OCI-LY1 (cell line): ENCODE data around the gene AASDH.

Experiments
- H2AFZ ChIP-seq: fragments of 200-600 bp; sonication (generic), shearing (Covaris generic); 2 replicates; pipeline ENCODE4 v1.6.0; 2014; ENCODE audit warnings: antibody characterized with exemption, mild to moderate bottlenecking, low read length
- H3F3A ChIP-seq: fragments of 200-600 bp; sonication (generic), shearing (Covaris generic); 2 replicates; pipeline ENCODE4 v1.6.0; 2014; ENCODE audit warnings: mild to moderate bottlenecking, antibody characterized with exemption, low read length, moderate library complexity; ENCODE audit not compliant: insufficient read depth
- H3K27ac ChIP-seq: fragments of 200-600 bp; sonication (generic); 2 replicates; pipeline ENCODE4 v1.5.1; 2014; ENCODE audit warnings: low read length, mixed run types, mild to moderate bottlenecking, low read depth; ENCODE audit not compliant: poor library complexity, severe bottlenecking
- H3K27me3 ChIP-seq: fragments of 200-600 bp; sonication (generic); 2 replicates; pipeline ENCODE4 v1.6.0; 2014; ENCODE audit warnings: antibody characterized with exemption, mild to moderate bottlenecking, low read length, moderate library complexity; ENCODE audit not compliant: insufficient read depth
- H3K36me3 ChIP-seq: fragments of 200-600 bp; sonication (generic); 2 replicates; pipeline ENCODE4 v1.6.1; 2014; ENCODE audit warnings: mild to moderate bottlenecking, antibody characterized with exemption, low read length, moderate library complexity, mixed read lengths; ENCODE audit not compliant: insufficient read depth
- H3K4me1 ChIP-seq: fragments of 200-600 bp; sonication (generic); 2 replicates; pipeline ENCODE4 v1.5.1; 2014; ENCODE audit warnings: mild to moderate bottlenecking, low read length, moderate library complexity; ENCODE audit not compliant: insufficient read depth, severe bottlenecking
- H3K4me2 ChIP-seq: fragments of 200-600 bp; sonication (generic), shearing (Covaris generic); 2 replicates; pipeline ENCODE4 v1.6.1; 2014; ENCODE audit warnings: low read length
- H3K4me3 ChIP-seq: fragments of 200-600 bp; sonication (generic); 2 replicates; pipeline ENCODE4 v1.5.1; 2014; ENCODE audit warnings: low read length, low read depth, mild to moderate bottlenecking, mixed read lengths; ENCODE audit not compliant: poor library complexity, severe bottlenecking
- H3K79me2 ChIP-seq: fragments of 200-600 bp; shearing (Covaris generic); 2 replicates; pipeline ENCODE4 v1.6.1; 2016; ENCODE audit warnings: mixed run types, low read length, mixed read lengths; ENCODE audit not compliant: insufficient read depth
- H3K9ac ChIP-seq: fragments of 200-600 bp; sonication (generic), shearing (Covaris generic); 2 replicates; pipeline ENCODE4 v1.6.1; 2014; ENCODE audit warnings: mild to moderate bottlenecking, low read length, mixed read lengths
- H3K9me2 ChIP-seq: fragments of 200-600 bp; sonication (generic), shearing (Covaris generic); 2 replicates; pipeline ENCODE4 v1.6.1; 2014; ENCODE audit warnings: low read depth, mild to moderate bottlenecking, low read length, mixed read lengths
- H3K9me3 ChIP-seq: fragments of 200-600 bp; shearing (Covaris generic); 2 replicates; pipeline ENCODE4 v1.6.1; 2014; ENCODE audit warnings: low read length, mixed read lengths
- H4K20me1 ChIP-seq: fragments of 200-600 bp; sonication (generic), shearing (Covaris generic); 2 replicates; pipeline ENCODE4 v1.6.0; 2016; ENCODE audit warnings: mild to moderate bottlenecking, low read length; ENCODE audit not compliant: insufficient read depth
- EZH2 ChIP-seq: fragments of 200-600 bp; sonication (generic), shearing (Covaris generic); IDR thresholded peaks from 2 replicates; pipeline ENCODE4 v1.8.0; 2017; ENCODE audit warnings: borderline replicate concordance, mixed run types, mild to moderate bottlenecking, antibody characterized with exemption, low read length, moderate library complexity, mixed read lengths
- TF ChIP-seq, protein P1 (sequence below): fragments of 200-600 bp; sonication (generic), shearing (Covaris generic); IDR thresholded peaks from 2 replicates; pipeline ENCODE4 v1.5.1; 2017; ENCODE audit warnings: mild to moderate bottlenecking, antibody characterized with exemption, low read length, moderate library complexity, mixed read lengths

Gene AASDH

GRCh38 chr4:56297776-56298175 lies 89.5 kb downstream of the AASDH start:
- Histone ChIP-seq H3K9me2 (no peaks in the 10 kb centered on the region), H3K4me2 (no peak overlapping the region), H3K27me3 (no peaks in the 10 kb centered on the region), H3K27ac (no peak overlapping the region), H3K4me1 (no peaks in the 10 kb centered on the region), H3K4me3 (no peak overlapping the region), H3K79me2 (no peaks in the 10 kb centered on the region), H3F3A (no peaks in the 10 kb centered on the region), H3K36me3 (no peaks in the 10 kb centered on the region), H4K20me1 (no peaks in the 10 kb centered on the region), H3K9me3 (no peaks in the 10 kb centered on the region), H3K9ac (no peak overlapping the region), H2AFZ (no peak overlapping the region)
- TF ChIP-seq, protein P1, sequence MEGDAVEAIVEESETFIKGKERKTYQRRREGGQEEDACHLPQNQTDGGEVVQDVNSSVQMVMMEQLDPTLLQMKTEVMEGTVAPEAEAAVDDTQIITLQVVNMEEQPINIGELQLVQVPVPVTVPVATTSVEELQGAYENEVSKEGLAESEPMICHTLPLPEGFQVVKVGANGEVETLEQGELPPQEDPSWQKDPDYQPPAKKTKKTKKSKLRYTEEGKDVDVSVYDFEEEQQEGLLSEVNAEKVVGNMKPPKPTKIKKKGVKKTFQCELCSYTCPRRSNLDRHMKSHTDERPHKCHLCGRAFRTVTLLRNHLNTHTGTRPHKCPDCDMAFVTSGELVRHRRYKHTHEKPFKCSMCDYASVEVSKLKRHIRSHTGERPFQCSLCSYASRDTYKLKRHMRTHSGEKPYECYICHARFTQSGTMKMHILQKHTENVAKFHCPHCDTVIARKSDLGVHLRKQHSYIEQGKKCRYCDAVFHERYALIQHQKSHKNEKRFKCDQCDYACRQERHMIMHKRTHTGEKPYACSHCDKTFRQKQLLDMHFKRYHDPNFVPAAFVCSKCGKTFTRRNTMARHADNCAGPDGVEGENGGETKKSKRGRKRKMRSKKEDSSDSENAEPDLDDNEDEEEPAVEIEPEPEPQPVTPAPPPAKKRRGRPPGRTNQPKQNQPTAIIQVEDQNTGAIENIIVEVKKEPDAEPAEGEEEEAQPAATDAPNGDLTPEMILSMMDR: no peak
- TF ChIP-seq EZH2: no peak

- H3K36me3 ChIP-seq: no peaks in the 10 kb centered on the region
- no peaks in the 10 kb centered on the region for H3K9me2 ChIP-seq
- no peak overlapping the region for H2AFZ ChIP-seq
- H3F3A ChIP-seq: no peaks in the 10 kb centered on the region
- H4K20me1 ChIP-seq: no peaks in the 10 kb centered on the region
- H3K4me1 ChIP-seq: no peaks in the 10 kb centered on the region
- no peak for TF ChIP-seq EZH2
- no peak overlapping the region for H3K4me2 ChIP-seq
- H3K4me3 ChIP-seq: no peak overlapping the region
- H3K27me3 ChIP-seq: no peaks in the 10 kb centered on the region
- no peaks in the 10 kb centered on the region for H3K79me2 ChIP-seq
- H3K27ac ChIP-seq: no peak overlapping the region
- no peak overlapping the region for H3K9ac ChIP-seq
- H3K9me3 ChIP-seq: no peaks in the 10 kb centered on the region
These were observed 90.8 kb downstream of the AASDH start for GRCh38 chr4:56296526-56296925.

GRCh38 chr4:56293121-56293520 lies 94.2 kb downstream of the AASDH start:
- no peaks in the 10 kb centered on the region for H3K4me1 ChIP-seq
- H3K9ac ChIP-seq: no peak overlapping the region
- no peak overlapping the region for H3K4me2 ChIP-seq
- H2AFZ ChIP-seq: no peak overlapping the region
- H3K4me3 ChIP-seq: no peak overlapping the region
- no peaks in the 10 kb centered on the region for H3K9me3 ChIP-seq
- no peaks in the 10 kb centered on the region for H4K20me1 ChIP-seq
- H3F3A ChIP-seq: no peaks in the 10 kb centered on the region
- H3K9me2 ChIP-seq: no peaks in the 10 kb centered on the region
- TF ChIP-seq, protein P1: no peak
- no peak for TF ChIP-seq EZH2
- H3K79me2 ChIP-seq: no peaks in the 10 kb centered on the region
- no peaks in the 10 kb centered on the region for H3K27me3 ChIP-seq
- no peaks in the 10 kb centered on the region for H3K36me3 ChIP-seq
- H3K27ac ChIP-seq: no peak overlapping the region

DNA sequence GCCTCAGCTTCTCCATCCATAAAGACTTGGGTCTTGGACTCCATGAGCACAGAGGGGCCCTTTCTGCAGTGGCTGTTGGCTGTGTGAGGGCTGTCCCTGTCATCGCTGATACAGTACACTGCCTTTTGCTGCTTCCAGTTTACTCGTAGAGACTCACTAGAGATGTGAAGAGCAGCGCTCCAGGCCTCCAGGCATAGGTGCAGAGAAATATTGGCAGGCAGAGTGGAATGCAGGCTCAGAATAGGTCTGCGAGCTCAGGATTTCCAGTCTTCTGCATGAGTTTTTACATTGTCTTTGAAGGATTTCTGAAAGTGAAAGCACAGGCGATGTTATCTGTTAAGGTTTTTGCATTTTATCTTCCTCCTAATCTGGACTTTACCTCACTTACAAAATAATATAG lies 97.4 kb downstream of the AASDH start:
- no peaks in the 10 kb centered on the region for H4K20me1 ChIP-seq
- H3K36me3 ChIP-seq: no peaks in the 10 kb centered on the region
- no peak overlapping the region for H3K9ac ChIP-seq
- no peak overlapping the region for H3K4me2 ChIP-seq
- H3K4me1 ChIP-seq: no peaks in the 10 kb centered on the region
- no peak overlapping the region for H3K27ac ChIP-seq
- no peaks in the 10 kb centered on the region for H3K9me2 ChIP-seq
- H3K9me3 ChIP-seq: no peaks in the 10 kb centered on the region
- no peaks in the 10 kb centered on the region for H3K27me3 ChIP-seq
- no peaks in the 10 kb centered on the region for H3K79me2 ChIP-seq
- TF ChIP-seq, protein P1: no peak
- TF ChIP-seq EZH2: no peak
- no peaks in the 10 kb centered on the region for H3F3A ChIP-seq
- no peak overlapping the region for H2AFZ ChIP-seq
- H3K4me3 ChIP-seq: no peak overlapping the region
